NCI-H2171 treated with DMSO at 0.1 percent for 48 hours (cell line): ENCODE results near the gene METAP2.

Experiments
- DNase-seq: peaks from one replicate; lab custom pipeline; 2025; lab: John Stamatoyannopoulos, UW

The METAP2 gene

GRCh38 chr12:95549392-95550084 is 75.6 kb downstream of the METAP2 start:
- no peak for DNase-seq

- no peak for DNase-seq
Observed at GRCh38 chr12:95551305-95551704, 77.4 kb downstream of the METAP2 start, which contains the start of gene USP44. TSS of gene USP44 (minus strand) at chr12:95551476. CDS start at chr12:95534256, 17,220 bp downstream.

DNA sequence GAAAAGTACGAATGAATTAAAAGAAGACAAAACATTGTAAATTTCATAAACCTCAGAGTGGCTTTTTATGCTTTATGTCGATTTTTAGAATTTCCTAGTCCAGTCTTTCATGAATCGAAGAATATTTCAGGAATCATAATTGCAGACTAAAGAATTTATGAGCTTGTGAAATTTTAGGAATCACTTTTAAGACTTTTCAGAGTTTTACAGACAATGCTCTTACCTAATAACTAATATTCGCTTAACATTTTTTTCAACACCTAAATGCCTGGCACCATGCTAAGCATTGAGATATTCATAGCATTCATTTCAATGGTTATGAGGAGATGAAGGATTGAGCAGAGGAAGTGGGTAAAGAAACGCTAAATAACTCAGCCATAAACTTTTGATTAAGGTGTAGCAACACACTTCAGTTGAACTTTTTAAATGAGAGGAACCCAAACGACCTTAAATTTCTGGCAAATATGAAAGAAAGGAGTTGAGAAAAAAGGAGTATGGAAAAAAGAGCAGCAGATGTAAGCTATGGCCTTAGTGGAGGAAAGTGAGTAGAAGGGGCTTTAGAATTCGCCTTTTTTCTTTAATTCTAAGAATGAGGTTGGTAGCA is 78.1 kb downstream of the METAP2 start:
- DNase-seq = no peak

- DNase-seq = no peak
Observed at GRCh38 chr12:95553197-95553943, 79.4 kb downstream of the METAP2 start.

DNA sequence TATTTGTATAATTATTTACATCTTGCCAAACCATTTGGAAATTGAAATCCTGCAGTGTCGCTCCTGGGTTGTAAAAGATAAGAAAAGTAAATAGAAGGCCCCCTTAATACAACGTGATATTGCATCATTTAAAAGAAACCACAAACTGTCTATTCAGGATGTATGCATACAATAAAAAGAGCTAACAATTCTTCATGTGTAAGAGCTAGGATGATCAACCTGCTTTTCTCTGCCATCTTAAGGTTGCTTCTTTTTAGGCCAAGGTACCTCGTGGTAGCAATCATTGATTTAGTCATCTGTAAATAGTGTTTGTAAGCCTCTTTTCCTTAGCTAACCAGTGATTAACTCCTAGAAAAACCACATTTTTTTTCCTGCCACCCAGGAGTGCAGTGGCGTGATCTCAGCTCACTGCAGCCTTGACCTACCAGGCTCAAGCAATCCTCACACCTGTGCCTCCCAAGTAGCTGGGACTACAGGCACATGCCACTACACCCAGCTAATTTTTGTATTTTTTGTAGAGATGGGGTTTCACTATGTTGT is 80.7 kb downstream of the METAP2 start:
- DNase-seq = no peak

- no peak for DNase-seq
Observed at GRCh38 chr12:95557625-95558024, 83.7 kb downstream of the METAP2 start.
